CD4-positive, alpha-beta T cell treated with Interleukin-15 for 4 hours (primary cell): ENCODE data around the gene BET1.

Experiments used
- DNase-seq: peaks from one replicate; pipeline ENCODE4 v3.0.0-alpha.2; 2020; ENCODE audit warnings: low spot score

BET1 gene

DNA sequence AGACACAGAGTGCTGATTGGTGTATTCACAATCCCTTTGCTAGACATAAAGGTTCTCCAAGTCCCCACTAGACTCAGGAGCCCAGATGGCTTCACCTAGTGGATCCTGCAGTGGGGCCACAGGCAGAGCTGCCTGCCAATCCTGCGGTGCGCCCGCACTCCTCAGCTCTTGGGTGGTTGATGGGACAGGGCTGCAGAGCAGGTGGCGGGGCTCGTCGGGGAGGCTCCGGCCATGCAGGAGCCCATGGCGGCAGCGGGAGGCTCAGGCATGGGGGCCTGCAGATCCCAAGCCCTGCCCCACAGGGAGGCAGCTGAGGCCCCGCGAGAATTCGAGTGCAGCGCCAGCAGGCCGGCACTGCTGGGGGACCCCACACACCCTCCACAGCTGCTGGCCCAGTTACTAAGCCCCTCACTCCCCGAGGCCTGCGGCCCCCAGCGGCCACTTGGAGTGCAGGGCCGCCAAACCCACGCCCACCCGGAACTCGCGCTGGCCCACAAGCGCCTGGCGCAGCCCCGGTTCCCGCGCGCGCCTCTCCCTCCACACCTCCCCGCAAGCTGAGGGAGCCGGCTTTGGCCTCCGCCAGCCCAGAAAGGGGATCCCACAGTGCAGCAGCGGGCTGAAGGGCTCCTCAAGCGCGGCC, 7.7 kb upstream of the BET1 start:
- no peak for DNase-seq

DNA sequence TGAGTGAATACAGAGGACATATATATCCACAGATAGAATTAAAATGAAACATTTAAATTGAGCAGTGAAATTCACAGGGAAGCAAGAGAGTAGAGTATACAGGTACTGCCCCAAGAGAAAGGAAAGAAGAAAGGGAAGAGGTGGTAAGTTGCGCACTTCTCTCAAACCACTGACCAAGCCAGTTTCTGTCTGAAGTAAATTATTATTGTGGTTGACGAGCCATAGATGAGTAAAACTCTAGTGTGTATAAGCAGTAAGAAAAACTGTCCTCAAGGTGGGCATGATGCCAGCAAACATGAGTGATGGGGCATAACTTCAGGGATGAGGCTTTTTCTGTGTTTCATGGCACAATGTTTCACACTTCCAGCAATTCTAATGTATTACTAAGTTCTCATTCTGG, 4.4 kb upstream of the BET1 start:
- no peak for DNase-seq

DNA sequence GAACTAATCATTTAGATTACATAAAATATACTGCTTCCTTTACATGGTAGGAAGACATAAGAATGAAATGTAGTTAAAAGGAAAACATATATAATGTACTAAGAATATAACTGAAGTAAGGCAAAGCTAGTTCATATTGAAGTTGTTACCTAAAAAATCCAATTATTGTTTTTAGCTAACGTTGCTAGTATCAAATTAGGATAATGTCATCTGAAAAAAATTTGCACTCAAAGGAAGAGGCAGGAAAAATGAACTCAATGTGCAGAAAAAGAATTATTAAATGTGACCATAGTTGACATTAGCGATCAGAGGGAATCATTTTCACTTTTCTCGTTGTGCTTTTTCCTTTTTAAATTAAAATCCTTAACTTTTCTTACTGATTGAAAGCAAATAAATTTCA, 1.6 kb upstream of the BET1 start:
- DNase-seq, result no peak

DNA sequence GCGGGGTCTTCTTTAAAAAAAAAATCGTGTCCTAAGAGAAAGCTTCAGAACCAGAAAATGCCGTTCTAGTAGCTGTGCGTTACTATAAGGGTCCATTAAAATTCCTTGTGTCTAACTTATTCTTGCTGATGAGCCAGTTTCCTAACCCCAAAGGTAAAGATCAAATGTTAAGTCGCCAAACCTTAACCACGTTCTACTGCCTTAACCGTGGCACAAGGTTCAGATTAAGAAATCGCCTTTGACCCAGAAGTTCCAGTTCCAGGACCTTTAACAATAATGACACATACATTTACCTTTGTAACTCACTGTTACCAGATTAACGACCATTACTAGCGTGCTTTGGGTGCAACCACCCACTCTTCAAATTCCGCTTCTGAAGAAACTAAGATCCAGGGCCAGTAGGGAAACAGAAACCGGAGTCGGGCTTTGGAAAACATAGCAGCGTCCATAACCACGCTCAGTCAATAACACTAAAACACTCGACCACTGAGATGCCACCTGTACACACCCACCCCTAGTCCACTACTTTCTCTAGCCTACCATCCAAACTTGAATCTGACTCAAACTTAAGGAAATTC, 620 bp downstream of the BET1 start:
- DNase-seq, result no peak

DNA sequence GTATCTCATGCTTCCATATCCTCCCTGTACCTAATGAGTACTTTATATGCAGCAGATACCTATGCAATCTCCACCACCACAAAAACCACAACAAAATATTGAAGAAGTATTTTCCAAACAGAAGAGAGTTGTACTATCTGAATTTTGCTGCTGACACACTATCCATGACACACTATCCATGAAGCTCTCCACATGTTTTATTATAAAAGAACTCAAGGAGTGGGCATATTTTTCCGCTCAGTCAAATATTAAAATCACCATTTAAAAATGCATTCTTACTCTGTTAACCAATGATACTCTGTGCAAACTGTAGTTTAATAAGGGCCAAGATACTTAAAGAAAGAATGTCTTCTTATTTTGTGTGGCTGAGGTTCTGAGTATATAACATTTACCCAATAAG, 2.8 kb downstream of the BET1 start:
- DNase-seq, result no peak

DNA sequence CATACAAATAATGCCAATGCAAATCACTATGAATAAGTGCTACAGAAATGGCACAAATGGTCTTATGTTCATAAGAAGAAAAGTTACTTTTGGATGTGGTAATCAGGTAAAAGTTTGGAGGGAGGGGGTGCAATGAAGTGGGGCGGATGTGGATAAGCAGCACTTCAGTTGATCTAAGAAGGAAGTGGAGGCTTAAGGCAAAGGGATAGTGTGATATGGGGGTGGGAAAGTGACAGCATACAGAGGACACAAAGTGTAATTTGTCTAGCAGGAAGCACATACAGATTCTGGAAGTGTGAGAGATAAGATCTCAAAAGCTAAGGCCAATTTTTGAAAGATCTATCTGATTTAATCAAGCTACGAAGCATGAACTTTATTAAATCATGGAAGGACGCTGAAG, 6.3 kb downstream of the BET1 start:
- DNase-seq, result no peak

DNA sequence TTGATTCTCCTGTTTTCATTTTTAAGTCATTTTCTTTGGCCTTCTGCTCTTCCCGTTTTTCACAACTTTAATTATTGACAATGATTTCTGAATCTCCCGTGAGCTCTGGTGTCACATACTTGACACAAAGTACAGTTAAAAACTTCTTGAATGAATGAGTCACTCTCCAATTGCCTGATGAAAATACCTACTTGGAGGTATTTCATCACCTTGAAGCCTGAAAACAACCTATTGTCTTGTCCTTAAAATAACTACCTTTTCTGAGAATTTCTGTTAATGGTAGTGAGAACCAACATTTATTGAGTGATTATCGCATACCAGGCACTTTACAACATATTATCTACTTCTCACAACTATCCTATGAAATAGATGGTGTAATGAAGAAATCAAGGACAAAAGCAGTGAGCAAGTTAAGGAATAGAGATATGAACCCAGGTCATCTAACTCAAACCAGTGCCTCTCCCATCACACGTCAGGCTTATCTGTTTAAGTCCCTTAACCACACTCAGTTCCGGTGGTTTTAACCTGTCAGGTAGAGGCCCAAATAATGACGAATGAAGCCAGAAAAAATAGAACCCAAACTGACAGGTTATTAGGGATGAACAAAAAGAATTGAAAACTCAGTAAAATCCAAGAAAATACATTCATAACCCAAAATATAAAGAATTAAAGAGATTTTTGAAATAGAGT, 11.6 kb downstream of the BET1 start:
- no peak for DNase-seq

DNA sequence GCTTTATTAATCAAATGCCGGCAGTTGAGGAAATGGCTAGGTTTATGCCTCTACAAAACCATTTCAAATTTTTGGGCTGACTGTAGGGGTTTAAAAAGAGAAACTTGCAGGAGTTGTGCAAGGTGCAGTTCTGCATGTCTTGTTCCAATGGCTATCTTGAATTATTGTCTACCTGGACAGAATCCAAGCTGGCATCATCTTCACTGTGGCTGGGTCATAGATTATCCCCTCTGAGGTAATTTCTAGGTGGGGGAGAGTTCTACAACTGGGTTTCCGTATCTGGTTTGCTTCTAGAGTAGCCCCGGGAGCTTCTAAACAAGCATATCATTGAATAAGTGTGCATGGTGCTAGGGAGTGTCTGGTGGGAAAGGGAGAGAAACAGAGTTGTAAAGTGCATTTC, 16.9 kb downstream of the BET1 start:
- DNase-seq, result no peak

DNA sequence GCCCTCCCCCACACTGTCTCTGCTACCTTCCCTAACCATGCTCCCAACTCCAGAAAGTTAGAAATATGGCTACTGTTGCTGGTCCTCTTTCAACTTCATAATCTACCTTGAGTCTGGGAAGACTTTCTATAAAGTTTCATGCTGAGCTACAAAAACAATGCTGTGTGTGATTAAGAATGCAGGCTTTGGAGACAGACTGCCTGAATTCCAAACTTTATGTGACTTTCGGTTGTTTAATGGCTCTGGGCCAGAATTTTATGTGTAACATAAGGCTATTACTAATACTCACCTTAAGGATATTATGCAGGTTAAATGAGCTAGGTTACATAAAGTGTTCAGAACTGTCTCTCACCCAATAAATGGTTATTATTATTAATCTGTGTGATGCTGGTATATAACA, 19.1 kb downstream of the BET1 start:
- DNase-seq, result no peak

DNA sequence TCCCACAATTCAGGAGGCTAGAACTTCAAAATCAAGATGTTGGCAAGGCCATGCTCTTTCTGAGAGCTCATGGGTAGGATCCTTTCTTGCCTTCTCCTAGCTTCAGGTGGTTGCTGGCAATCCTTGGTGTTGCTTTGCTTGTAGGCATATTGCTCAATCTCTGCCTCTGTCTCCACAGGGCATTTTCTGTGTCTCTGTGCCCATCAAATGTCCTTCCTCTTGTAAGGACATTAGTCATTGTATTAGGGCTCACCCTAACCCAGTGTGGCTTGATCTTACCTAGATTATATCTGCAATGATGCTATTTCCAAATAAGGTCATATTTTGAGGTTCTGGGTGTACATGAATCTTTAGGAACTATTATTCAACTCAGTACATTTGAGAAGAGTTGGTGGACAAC, 20.1 kb downstream of the BET1 start:
- DNase-seq, result no peak

DNA sequence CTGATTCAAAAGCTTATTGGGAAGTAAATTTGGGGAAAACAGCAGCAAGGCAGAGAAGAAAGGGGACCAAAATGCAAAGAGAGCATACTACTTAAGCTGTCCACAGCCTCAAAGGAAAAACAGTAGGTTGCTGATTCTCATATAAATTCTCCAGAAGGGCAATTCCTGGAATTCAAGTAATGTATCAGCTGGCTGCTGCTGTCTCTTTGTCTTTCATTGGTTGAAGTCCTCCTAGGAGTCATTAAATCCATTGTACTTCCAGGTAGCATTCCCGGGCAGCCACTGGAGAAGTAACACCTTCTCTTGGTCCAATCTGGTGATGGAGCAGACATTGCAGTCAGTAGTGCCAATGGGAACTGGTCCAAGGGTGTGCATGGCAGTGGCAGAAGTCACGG, 22.7 kb downstream of the BET1 start:
- no peak for DNase-seq

DNA sequence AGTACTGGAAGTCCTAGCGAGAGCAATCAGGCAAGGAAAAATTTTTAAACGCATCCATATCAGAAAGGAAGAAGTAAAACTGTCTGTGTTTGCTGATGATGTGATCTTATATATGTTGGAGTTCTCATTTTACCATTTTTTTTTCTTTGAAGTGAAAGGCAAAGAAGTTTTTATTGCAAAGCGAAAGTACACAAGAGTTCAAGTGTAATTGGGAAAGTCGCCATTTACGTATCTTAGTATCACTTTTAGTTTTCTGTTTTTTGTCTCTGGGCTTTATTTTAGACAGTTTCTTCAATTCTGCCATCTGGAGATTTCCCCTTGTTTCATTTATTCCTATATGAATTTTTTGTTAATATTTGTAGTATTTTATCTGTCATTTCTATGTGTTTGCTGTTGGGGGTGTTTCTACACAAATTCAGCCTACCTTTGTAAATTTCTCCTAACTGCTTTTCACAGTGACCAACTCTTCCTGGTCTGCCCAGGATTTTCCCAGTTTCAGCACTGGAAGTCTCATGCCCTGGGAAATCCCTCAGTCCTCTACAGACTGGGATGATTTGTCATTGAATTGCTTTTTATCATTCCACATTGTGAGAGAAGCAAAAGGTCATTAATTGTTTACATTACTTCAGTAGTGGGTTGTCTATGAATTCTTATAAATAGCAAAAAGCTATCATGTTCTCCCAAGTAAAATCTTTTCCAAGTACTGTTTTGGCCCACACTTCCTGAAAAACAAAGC, 23.2 kb downstream of the BET1 start:
- DNase-seq, result no peak

DNA sequence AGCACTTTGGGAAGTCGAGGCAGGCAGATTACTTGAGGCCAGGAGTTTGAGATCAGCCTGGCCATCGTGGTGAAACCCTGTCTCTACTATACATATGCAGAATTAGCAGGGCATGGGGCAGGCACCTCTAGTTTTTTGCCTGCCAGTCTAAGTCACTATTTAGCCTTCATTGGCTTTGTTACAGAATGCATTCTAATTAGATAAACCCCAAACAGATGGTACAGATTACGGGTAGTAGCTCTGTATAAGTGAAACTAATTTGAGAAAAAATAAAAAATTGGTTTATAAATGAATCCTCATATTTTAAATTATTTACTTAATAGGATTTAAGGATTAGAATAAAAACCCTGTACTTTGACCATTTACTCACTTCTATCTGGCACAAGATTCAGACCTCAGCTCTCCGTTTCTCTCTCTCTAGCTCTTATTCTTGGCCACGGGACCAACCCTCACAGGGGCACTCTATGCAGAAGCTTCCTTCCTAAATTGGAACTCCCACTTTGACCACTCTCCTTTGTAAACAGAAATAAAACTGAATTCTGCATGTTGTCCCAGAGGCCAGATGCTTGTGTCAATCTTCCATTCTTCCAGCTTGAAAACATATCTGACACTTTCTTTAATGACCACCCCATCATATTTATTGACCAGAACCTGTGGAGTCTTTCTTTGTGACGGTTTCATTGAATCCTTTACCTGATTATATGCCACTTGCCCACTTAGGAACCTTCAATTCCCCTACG, 26.8 kb downstream of the BET1 start:
- no peak for DNase-seq

DNA sequence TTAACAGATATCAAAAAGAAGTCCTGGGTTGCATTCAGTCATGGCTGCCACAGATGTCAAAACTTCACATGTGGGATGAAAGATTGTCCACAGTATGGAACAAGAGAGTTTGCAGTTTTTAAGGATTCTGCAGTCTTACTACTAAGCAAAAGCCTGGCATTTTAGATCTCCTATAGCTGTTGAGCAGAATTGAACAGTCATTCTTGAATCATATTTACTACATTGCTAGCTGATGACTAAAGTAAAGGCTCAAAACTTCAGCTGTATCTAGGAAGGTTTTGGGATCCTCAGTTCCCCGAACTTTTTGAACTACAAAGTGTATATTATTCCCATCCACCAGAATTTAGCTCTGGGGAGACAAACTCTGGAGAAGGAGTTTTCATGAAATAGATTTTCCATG, 31.0 kb downstream of the BET1 start:
- no peak for DNase-seq

DNA sequence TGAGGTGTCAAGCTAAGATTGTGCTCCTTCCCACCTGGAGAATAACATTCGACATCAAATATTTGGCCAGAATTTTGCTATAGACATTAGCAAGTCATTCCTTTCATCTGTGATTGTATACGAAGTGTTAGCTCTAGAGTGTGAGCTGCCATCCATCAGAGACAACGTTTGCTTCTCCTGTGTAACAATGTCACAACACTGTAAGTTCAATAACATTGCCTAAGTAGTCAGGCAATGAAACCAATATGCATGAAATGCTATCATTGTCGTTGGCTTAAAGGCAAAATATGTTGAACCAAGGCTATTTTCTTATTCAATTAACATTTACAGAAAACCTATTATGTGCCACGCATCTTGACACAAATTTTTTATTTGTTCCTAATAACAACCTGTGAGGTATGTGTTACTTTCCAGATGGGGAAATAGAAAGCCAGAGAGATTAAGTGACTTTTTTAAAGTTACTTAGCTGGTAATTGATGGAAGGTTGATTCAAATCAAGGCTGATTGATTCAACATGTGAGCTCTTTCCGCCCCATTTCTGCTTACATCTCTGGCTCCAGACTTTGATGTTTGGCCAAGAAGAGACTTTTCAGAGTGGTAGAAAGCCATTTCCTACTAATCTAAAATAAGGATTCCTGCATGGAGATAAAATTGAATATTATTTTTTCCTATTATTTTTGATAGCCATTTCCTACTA, 32.0 kb downstream of the BET1 start:
- DNase-seq, result no peak

DNA sequence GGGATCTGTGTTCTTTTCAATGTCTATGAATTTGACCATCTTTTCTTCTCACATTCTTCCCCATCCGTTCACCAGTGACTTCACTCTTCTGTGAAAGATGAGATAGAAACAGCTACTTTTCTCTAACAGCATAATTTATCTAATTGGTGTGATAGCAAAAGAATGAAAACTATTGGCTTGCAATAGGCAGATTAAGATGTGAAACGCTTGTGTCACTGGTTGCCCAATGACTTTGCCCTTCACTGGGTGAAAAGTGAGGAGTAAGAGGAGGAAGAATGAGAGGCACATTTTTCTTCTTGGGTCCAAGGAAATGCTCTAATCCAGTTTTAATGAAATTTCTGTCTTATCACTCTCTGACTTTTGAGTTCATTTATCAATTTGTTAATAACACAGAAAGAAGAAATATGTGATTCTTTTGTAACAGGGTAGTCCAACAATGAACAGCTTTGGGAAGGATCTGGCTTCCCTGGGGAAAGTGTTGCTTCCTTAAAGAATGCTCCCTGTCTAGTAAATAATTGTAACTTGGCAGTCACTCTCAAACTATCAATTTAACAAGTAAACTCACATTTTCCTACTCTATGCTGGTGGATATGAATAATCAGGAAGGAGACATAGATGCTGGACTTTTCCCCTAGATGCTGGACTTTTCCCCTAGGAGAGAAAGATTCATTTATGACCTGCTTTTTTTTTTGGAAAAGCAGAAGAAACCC, 35.1 kb downstream of the BET1 start:
- no peak for DNase-seq

DNA sequence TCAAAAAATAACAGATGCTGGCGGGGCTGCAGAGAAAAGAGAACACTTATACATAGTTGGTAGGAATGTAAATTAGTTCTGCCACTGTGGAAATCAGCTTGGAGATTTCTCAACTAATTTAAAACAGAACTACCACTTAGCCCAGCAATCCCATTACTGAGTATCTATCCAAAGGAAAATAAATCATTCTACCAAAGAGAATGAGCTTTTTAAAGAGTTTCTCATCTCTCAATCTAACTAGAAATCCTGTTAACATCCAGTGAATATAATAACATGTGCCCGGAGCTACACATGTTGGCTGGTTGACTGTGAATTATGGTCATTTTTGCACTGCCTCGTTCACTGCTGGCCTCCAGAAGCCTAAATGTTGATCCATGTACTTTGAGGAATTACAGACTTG, 39.3 kb downstream of the BET1 start:
- DNase-seq, result no peak

DNA sequence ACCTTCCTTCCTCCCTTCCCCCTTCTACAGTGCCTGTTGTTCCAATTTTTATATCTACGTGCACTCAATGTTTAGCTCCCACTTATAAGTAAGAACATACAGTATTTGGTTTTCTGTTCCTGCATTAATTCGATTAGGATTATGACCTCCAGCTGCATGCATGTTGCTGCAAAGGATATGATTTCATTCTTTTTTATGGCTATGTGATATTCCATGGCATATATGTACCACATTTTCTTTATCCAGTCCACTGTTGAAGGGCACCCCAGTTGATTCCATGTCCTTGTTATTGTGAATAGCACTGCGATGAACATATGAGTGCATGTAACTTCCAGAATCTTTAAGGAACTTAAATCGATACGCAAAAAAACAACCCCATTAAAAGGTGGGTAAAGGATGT, 39.9 kb downstream of the BET1 start:
- DNase-seq, result no peak

DNA sequence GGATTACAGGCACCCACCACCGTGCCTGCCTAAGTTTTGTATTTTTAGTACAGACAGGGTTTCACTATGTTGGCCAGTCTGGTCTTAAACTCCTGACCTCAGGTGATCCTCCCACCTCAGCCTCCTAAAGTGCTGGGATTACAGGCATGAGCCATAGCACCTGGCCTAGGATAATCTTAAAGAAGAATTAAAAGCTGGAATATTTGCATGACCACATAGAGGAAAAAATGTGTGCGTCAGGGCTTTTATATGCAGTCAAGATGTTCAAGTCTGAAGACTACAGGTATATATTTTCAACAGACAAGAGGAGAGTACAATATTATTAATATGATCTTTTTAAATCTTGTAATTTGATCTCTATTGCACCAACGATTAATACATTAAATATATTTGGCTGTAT, 43.2 kb downstream of the BET1 start:
- DNase-seq, result no peak

DNA sequence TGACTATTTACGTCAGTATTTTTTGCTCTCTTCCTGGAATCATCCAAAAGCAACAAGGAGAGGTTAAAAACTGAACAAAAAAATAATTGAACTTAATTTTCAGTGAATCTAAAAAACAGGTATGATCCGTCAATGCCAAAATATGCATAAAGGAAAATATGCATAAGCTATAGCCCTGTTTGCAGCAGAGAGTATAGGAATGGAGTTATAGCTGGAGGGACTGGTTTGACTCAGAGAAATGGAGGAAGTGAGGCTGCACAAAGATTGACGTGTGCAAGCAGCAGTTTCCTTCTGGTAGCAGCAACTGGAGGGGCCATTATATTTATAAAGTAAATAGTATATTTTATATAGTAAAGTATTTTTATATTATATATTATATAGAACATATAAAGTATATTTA, 45.5 kb downstream of the BET1 start:
- DNase-seq, result no peak

DNA sequence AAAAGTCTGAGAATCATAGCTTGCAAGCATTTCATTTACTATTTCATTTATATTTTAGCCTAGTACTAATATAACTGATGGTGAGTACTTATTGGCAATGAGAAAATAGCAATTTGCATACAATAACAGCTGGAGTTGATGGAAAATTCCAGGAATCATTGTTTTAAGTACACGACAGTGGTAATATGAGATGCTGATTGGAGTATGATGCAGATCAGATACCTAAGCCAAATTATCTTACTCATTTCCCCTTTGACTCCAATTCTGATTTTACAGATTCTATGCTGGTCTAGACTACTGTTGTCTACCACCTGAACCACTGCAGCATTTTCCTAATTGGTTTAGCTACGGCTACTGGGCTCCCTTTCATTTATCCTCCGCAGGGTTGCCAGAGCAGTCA, 45.9 kb downstream of the BET1 start:
- DNase-seq, result no peak
